Panc1 (cell line): ENCODE measurements around the gene TMC4. TPM values are rescaled to one million over a fixed set of nuclear protein-coding genes. Genes with fewer than 3 reads are reported as not detected.

Experiments used
- ATAC-seq: fragments of 200-7000 bp; cut with Tn5 transposase; 2 replicates; pipeline ENCODE4 v1.9.1; 2020; ENCODE audit warnings: mild to moderate bottlenecking, moderate library complexity
- BruUV-seq: library from RNA; stranded (reverse); fragments of 400-500 nt; replicated peaks from 2 replicates; lab custom pipeline; 2021; lab: Mats Ljungman, UMichigan
- CTCF ChIA-PET: fragments of 300-600 bp; sonication (Branson Sonifier 250); formaldehyde crosslinking; loops from one replicate; lab custom pipeline; 2022; ENCODE audit warnings: antibody characterized with exemption; lab: Charles Lee
- POLR2A ChIA-PET: fragments of 300-600 bp; sonication (Branson Sonifier 250); formaldehyde crosslinking; loops from one replicate; lab custom pipeline; 2022; ENCODE audit warnings: antibody characterized with exemption; lab: Charles Lee
- DNase-seq: peaks from one replicate; pipeline ENCODE4 v3.0.0-alpha.2; 2010; ENCODE audit warnings: low read depth, low spot score
- H3K27ac ChIP-seq: 2 replicates; pipeline ENCODE4 v1.5.1; 2011; ENCODE audit warnings: mild to moderate bottlenecking, low read length, inconsistent platforms
- H3K27me3 ChIP-seq: fragments of 200-500 bp; sonication (Bioruptor generic); 2 replicates; pipeline ENCODE4 v1.6.0; 2014; ENCODE audit warnings: low read length, inconsistent platforms; ENCODE audit not compliant: control insufficient read depth, insufficient read depth
- H3K36me3 ChIP-seq: fragments of 200-500 bp; sonication (Bioruptor generic); 2 replicates; pipeline ENCODE4 v1.5.1; 2014; ENCODE audit warnings: inconsistent platforms, mild to moderate bottlenecking, low read length, moderate library complexity; ENCODE audit not compliant: control insufficient read depth, insufficient read depth
- H3K4me1 ChIP-seq: 2 replicates; pipeline ENCODE4 v1.5.1; 2011; ENCODE audit warnings: inconsistent platforms, mild to moderate bottlenecking, low read length, moderate library complexity; ENCODE audit not compliant: control insufficient read depth, insufficient read depth
- H3K4me3 ChIP-seq, 2 experiments: 2 replicates each; pipeline ENCODE4 v1.5.1; 2011 to 2012; ENCODE audit warnings: low read depth in 2 of 2, low read length in 2 of 2, mild to moderate bottlenecking in 2 of 2, inconsistent platforms in 1 of 2, moderate library complexity in 1 of 2
- H3K9me3 ChIP-seq: fragments of 200-500 bp; sonication (Bioruptor generic); 2 replicates; pipeline ENCODE4 v1.5.1; 2014; ENCODE audit warnings: low read depth, mild to moderate bottlenecking, inconsistent platforms, low read length, moderate library complexity; ENCODE audit not compliant: control insufficient read depth, insufficient read depth
- CTCF ChIP-seq: fragments of 450-650 bp; IDR thresholded peaks from 2 replicates; pipeline ENCODE4 v1.5.1; 2017; ENCODE audit warnings: mild to moderate bottlenecking
- POLR2AphosphoS5 ChIP-seq: IDR thresholded peaks from 2 replicates; pipeline ENCODE4 v1.6.1; 2012; ENCODE audit warnings: mild to moderate bottlenecking, low read depth, low read length, moderate library complexity
- REST ChIP-seq, 2 experiments: IDR thresholded peaks; 2 replicates each; pipeline ENCODE4 v1.6.1; 2011 to 2012; ENCODE audit warnings: low read depth in 2 of 2, control low read depth in 1 of 2, low read length in 1 of 2, mild to moderate bottlenecking in 1 of 2, moderate library complexity in 1 of 2; ENCODE audit not compliant: insufficient read depth in 1 of 2
- SIN3A ChIP-seq: IDR thresholded peaks from 2 replicates; pipeline ENCODE4 v1.6.1; 2012; ENCODE audit warnings: low read depth, mild to moderate bottlenecking, low read length, moderate library complexity, borderline replicate concordance; ENCODE audit not compliant: insufficient read depth
- TCF7L2 ChIP-seq: IDR thresholded peaks from 2 replicates; pipeline ENCODE4 v1.6.1; 2011; ENCODE audit warnings: mild to moderate bottlenecking, low read depth, low read length, inconsistent platforms
- in situ Hi-C: cut with HindIII; loops from 2 replicates; pipeline ENCODE4 v1.10.0; 2016; ENCODE audit warnings: low sequenced_read_pairs, low pct_unique_long_range_greater_than_20kb
- intact Hi-C: fragments of 100-400 bp; cut with micrococcal nuclease; formaldehyde crosslinking; loops from one replicate; pipeline ENCODE4 v1.10.0; 2022; ENCODE audit not compliant: unreplicated experiment
- total RNA-seq: library from RNA; stranded (reverse); gene quantifications from one replicate; pipeline ENCODE4 v1.2.1, GENCODE V29; 2021; ENCODE audit not compliant: unreplicated experiment

The TMC4 gene
- total RNA-seq, 1 experiment from 2014 or later, result 5.1 TPM

DNA sequence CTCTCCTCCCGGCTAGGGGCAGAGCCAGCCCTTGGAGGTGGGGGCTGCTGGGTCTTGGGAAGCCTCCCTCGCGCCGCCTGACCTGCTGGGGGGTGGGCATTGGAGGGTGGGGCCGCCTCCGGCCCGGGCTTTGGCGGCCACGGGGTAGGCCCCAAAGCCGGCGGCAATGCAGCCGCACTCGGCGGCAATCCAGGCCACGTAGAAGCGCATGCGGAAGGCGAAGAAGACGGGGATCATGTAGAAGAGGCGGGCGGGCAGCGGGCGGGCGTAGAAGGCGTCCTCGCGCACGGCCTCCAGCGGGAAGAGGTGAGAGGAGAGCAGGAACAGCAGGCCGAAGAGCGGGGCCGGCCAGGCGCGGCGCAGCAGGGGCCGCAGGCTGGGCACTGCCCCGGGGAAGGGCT is 7.7 kb upstream of the TMC4 start:
- no peak for TF ChIP-seq POLR2AphosphoS5
- TF ChIP-seq CTCF, result no peak
- no peak for TF ChIP-seq SIN3A
- no peak for TF ChIP-seq TCF7L2
- no peak for TF ChIP-seq REST (IDR thresholded peaks at IDR 0.05; ENCODE audit: insufficient read depth in 1 of 2, low read depth in 2 of 2, low read length in 1 of 2)
- H3K4me3 ChIP-seq, result no peak overlapping the region
- no peaks in the 10 kb centered on the region for H3K4me1 ChIP-seq
- no TSS peak for BruUV-seq
- DNase-seq, result no peak
- intact Hi-C loops, result no loop called here
- ATAC-seq, result no peak
- no peaks in the 10 kb centered on the region for H3K9me3 ChIP-seq
- H3K27ac ChIP-seq, result no peak overlapping the region
- H3K27me3 ChIP-seq, result no peaks in the 10 kb centered on the region
- ChIA-PET CTCF (interaction anchor here (1.5 kb wide), 1 partner anchor 9 kb away, joined by 6 read pairs; the partner anchor contains the start of gene MBOAT7), POLR2A (no interaction called here)
- in situ Hi-C loops, result no loop called here
- no peaks in the 10 kb centered on the region; the same call in 1 of the 2 replicates for H3K36me3 ChIP-seq

- POLR2A ChIA-PET, result no interaction called here
- TF ChIP-seq TCF7L2, result no peak
- TF ChIP-seq SIN3A, result no peak
- TF ChIP-seq POLR2AphosphoS5, result no peak
- no peak for TF ChIP-seq CTCF
- Histone ChIP-seq H3K27me3 (no peaks in the 10 kb centered on the region), H3K36me3 (no peaks in the 10 kb centered on the region; the same call in 1 of the 2 replicates), H3K27ac (no peak overlapping the region), H3K9me3 (no peaks in the 10 kb centered on the region), H3K4me3 (no peak overlapping the region), H3K4me1 (no peaks in the 10 kb centered on the region)
- BruUV-seq, result no TSS peak
- DNase-seq, result no peak
- intact Hi-C loops (no loop called here), in situ Hi-C loops (no loop called here)
- CTCF ChIA-PET, result interaction anchor here (1.5 kb wide), 1 partner anchor 9 kb away, joined by 6 read pairs; the partner anchor contains the start of gene MBOAT7
- ATAC-seq, result peak; percentile 72
These were observed 7.0 kb upstream of the TMC4 start for GRCh38 chr19:54179921-54180461.
